GM23338 (cell line): ENCODE results near the gene HSD11B1. TPM values are rescaled to one million over a fixed set of nuclear protein-coding genes. Genes with fewer than 3 reads are reported as not detected.

Experiments used
- ATAC-seq: fragments of 200-7000 bp; cut with Tn5 transposase; 3 replicates; pipeline ENCODE4 v1.9.1; 2020
- DNase-seq: peaks from one replicate; pipeline ENCODE4 v3.0.0-alpha.2; 2015; ENCODE audit warnings: low spot score
- H2AFZ ChIP-seq: fragments of 200-600 bp; sonication (generic); 2 replicates; pipeline ENCODE4 v1.8.0; 2016; ENCODE audit warnings: antibody characterized with exemption, mild to moderate bottlenecking, moderate library complexity
- H3F3A ChIP-seq: fragments of 200-600 bp; sonication (generic); replicated peaks from 2 replicates; pipeline ENCODE4 v1.8.0; 2017; ENCODE audit warnings: antibody characterized with exemption, mixed run types, low read depth
- H3K27ac ChIP-seq: fragments of 200-600 bp; sonication (generic); 2 replicates; pipeline ENCODE4 v1.6.1; 2016; ENCODE audit warnings: low read depth
- H3K27me3 ChIP-seq: fragments of 200-600 bp; sonication (generic); 2 replicates; pipeline ENCODE4 v1.8.0; 2016; ENCODE audit warnings: mild to moderate bottlenecking, mixed run types, moderate library complexity; ENCODE audit not compliant: insufficient read depth
- H3K36me3 ChIP-seq: fragments of 200-600 bp; sonication (generic); 2 replicates; pipeline ENCODE4 v1.8.0; 2016; ENCODE audit warnings: mild to moderate bottlenecking; ENCODE audit not compliant: insufficient read depth
- H3K4me1 ChIP-seq: fragments of 200-600 bp; sonication (generic); 2 replicates; pipeline ENCODE4 v1.8.0; 2016; ENCODE audit warnings: mild to moderate bottlenecking, moderate library complexity; ENCODE audit not compliant: insufficient read depth
- H3K4me2 ChIP-seq: fragments of 200-600 bp; sonication (generic); 2 replicates; pipeline ENCODE4 v1.7.1; 2017; ENCODE audit warnings: mixed run types
- H3K4me3 ChIP-seq: fragments of 200-600 bp; sonication (generic); 2 replicates; pipeline ENCODE4 v1.6.1; 2016; ENCODE audit warnings: mixed run types
- H3K79me2 ChIP-seq: fragments of 200-600 bp; sonication (generic); replicated peaks from 2 replicates; pipeline ENCODE4 v1.8.0; 2017; ENCODE audit warnings: mild to moderate bottlenecking; ENCODE audit not compliant: insufficient read depth
- H3K9me2 ChIP-seq: fragments of 200-600 bp; sonication (generic); 2 replicates; pipeline ENCODE4 v1.8.0; 2017; ENCODE audit not compliant: insufficient read depth
- H4K20me1 ChIP-seq: fragments of 200-600 bp; sonication (generic); replicated peaks from 2 replicates; pipeline ENCODE4 v1.8.0; 2017; ENCODE audit warnings: mild to moderate bottlenecking; ENCODE audit not compliant: insufficient read depth
- H3K27ac Mint-ChIP-seq: 2 replicates; pipeline ENCODE4 v1.8.0; 2020; ENCODE audit warnings: inconsistent platforms, mild to moderate bottlenecking, moderate library complexity, mixed read lengths
- H3K27me3 Mint-ChIP-seq: 3 replicates; pipeline ENCODE4 v1.8.0; 2022; ENCODE audit warnings: low read depth, mild to moderate bottlenecking, moderate library complexity, mixed read lengths, inconsistent platforms; ENCODE audit not compliant: insufficient read depth, poor library complexity
- H3K36me3 Mint-ChIP-seq: 3 replicates; pipeline ENCODE4 v1.8.0; 2021; ENCODE audit warnings: low read depth, mild to moderate bottlenecking, inconsistent platforms, moderate library complexity, mixed read lengths
- H3K4me1 Mint-ChIP-seq: 3 replicates; pipeline ENCODE4 v1.8.0; 2020; ENCODE audit warnings: mild to moderate bottlenecking, inconsistent platforms, mixed read lengths
- H3K4me3 Mint-ChIP-seq: 3 replicates; pipeline ENCODE4 v1.8.0; 2021; ENCODE audit warnings: moderate library complexity, mild to moderate bottlenecking, inconsistent platforms, mixed read lengths
- H3K9me3 Mint-ChIP-seq: 3 replicates; pipeline ENCODE4 v1.8.0; 2020; ENCODE audit warnings: moderate library complexity, mild to moderate bottlenecking, inconsistent platforms, mixed read lengths
- CREB1 ChIP-seq: fragments of 250-450 bp; sonication (Bioruptor Pico); IDR thresholded peaks from 2 replicates; pipeline ENCODE4 v1.5.0; 2020; ENCODE audit warnings: low read depth, mild to moderate bottlenecking, moderate library complexity
- EZH2phosphoT487 ChIP-seq: fragments of 200-600 bp; sonication (generic); IDR thresholded peaks from one replicate; pipeline ENCODE4 v1.8.1; 2018; ENCODE audit warnings: antibody characterized with exemption; ENCODE audit not compliant: unreplicated experiment
- JUNB ChIP-seq: IDR thresholded peaks from one replicate; pipeline ENCODE4 v1.6.1; 2016; ENCODE audit warnings: antibody characterized with exemption; ENCODE audit not compliant: unreplicated experiment
- ZNF114 ChIP-seq: fragments of 250-450 bp; sonication (Bioruptor Pico); IDR thresholded peaks from 2 replicates; pipeline ENCODE4 v1.5.0; 2020; ENCODE audit warnings: mild to moderate bottlenecking, moderate library complexity
- ZNF331 ChIP-seq: fragments of 250-450 bp; sonication (Bioruptor Pico); IDR thresholded peaks from 2 replicates; pipeline ENCODE4 v1.5.0; 2020; ENCODE audit warnings: low read depth, mild to moderate bottlenecking, moderate library complexity
- polyA plus RNA-seq: library from polyadenylated mRNA; unstranded; fragments of >200 nt; fragmentation: Nextera tagmentation; extraction: Ambion mirVana; gene quantifications from 2 replicates; pipeline ENCODE4 v1.2.1, GENCODE V29; 2016
- total RNA-seq: library from RNA; depleted of rRNA; stranded (reverse); fragments of >200 nt; shearing (Covaris generic); gene quantifications from 2 replicates; pipeline ENCODE4 v1.2.3, GENCODE V29; 2014
- TF ChIP-seq, protein P1 (sequence below), 2 experiments: fragments of 200-600 bp in 1 of 2; sonication (generic) in 1 of 2; conservative IDR thresholded peaks; 2 replicates each; pipeline versions ENCODE4 v1.5.1 to v1.6.1; 2016 to 2017; ENCODE audit warnings: antibody characterized with exemption in 2 of 2, low read depth in 2 of 2, mild to moderate bottlenecking in 2 of 2, moderate library complexity in 1 of 2
- TF ChIP-seq, protein P2 (sequence below): IDR thresholded peaks from one replicate; pipeline ENCODE4 v1.6.1; 2018; ENCODE audit warnings: antibody characterized with exemption; ENCODE audit not compliant: unreplicated experiment
- TF ChIP-seq, protein P3 (sequence below): IDR thresholded peaks from 2 replicates; pipeline ENCODE4 v1.6.1; 2016; ENCODE audit warnings: antibody characterized with exemption

The HSD11B1 gene
- total and polyA plus RNA-seq, 2 experiments from 2014 or later, result not detected

DNA sequence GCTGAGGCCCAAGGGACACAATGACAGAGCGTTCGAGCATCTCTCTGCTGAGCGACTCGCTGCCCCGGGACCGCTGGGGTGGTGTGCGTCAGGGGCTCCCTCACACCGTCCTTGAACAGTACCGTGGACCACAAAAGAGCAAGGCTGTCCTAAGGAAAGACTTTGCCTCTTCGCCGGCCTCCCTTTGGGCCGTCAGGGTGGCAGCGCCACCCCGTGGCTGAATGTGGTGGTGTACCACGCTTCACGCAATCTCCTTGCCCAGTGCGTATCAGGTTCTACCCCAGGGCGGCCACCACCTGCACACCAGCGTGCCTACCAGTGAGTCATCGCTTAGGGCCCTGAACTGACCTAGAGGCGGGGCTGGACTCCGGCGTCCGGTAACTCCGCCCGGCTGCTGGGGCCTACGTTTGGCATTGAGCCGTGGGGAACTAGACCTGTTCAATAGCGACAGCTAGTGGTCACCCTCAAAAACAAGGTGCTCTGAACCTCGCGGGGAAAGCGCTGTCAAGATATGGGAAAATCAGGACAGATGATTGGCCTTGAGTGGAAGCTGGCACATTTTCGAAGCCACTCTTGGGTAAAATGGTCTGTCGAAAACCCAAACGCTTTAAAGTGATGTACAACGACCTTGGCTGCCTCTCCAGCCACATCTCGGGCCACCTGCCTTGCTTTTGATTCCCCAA is 43.1 kb downstream of the HSD11B1 start (continued):
- TF ChIP-seq, protein P1, sequence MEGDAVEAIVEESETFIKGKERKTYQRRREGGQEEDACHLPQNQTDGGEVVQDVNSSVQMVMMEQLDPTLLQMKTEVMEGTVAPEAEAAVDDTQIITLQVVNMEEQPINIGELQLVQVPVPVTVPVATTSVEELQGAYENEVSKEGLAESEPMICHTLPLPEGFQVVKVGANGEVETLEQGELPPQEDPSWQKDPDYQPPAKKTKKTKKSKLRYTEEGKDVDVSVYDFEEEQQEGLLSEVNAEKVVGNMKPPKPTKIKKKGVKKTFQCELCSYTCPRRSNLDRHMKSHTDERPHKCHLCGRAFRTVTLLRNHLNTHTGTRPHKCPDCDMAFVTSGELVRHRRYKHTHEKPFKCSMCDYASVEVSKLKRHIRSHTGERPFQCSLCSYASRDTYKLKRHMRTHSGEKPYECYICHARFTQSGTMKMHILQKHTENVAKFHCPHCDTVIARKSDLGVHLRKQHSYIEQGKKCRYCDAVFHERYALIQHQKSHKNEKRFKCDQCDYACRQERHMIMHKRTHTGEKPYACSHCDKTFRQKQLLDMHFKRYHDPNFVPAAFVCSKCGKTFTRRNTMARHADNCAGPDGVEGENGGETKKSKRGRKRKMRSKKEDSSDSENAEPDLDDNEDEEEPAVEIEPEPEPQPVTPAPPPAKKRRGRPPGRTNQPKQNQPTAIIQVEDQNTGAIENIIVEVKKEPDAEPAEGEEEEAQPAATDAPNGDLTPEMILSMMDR (conservative IDR thresholded peaks at IDR 0.05; ENCODE audit: low read depth in 2 of 2), result peak; percentile 70 to 87
- TF ChIP-seq ZNF114 (CRISPR knock-in tag) (no peak), JUNB (no peak)
- TF ChIP-seq, protein P2, sequence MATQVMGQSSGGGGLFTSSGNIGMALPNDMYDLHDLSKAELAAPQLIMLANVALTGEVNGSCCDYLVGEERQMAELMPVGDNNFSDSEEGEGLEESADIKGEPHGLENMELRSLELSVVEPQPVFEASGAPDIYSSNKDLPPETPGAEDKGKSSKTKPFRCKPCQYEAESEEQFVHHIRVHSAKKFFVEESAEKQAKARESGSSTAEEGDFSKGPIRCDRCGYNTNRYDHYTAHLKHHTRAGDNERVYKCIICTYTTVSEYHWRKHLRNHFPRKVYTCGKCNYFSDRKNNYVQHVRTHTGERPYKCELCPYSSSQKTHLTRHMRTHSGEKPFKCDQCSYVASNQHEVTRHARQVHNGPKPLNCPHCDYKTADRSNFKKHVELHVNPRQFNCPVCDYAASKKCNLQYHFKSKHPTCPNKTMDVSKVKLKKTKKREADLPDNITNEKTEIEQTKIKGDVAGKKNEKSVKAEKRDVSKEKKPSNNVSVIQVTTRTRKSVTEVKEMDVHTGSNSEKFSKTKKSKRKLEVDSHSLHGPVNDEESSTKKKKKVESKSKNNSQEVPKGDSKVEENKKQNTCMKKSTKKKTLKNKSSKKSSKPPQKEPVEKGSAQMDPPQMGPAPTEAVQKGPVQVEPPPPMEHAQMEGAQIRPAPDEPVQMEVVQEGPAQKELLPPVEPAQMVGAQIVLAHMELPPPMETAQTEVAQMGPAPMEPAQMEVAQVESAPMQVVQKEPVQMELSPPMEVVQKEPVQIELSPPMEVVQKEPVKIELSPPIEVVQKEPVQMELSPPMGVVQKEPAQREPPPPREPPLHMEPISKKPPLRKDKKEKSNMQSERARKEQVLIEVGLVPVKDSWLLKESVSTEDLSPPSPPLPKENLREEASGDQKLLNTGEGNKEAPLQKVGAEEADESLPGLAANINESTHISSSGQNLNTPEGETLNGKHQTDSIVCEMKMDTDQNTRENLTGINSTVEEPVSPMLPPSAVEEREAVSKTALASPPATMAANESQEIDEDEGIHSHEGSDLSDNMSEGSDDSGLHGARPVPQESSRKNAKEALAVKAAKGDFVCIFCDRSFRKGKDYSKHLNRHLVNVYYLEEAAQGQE, result no peak
- TF ChIP-seq, protein P3, sequence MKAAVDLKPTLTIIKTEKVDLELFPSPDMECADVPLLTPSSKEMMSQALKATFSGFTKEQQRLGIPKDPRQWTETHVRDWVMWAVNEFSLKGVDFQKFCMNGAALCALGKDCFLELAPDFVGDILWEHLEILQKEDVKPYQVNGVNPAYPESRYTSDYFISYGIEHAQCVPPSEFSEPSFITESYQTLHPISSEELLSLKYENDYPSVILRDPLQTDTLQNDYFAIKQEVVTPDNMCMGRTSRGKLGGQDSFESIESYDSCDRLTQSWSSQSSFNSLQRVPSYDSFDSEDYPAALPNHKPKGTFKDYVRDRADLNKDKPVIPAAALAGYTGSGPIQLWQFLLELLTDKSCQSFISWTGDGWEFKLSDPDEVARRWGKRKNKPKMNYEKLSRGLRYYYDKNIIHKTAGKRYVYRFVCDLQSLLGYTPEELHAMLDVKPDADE, result no peak

DNA sequence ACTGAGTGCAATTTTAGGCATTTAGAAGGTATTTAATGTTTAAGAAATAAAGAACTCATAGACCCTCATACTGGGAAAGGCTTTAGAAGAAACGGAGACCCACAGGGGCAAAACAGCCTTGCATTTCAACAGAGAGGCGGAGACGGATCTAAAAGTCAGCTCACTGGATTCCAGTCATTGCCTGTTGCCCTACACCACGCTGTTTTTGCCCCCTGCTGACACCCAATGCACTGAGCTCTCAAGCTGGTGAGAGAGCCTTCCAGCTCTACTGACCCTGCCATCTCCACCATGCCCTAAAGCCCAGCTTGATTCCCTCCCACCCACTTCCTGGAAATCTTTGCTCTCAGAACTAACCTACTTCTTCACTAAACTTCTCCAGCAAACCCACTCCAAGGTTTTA is 44.0 kb downstream of the HSD11B1 start:
- no peaks in the 10 kb centered on the region for H3K36me3 Mint-ChIP-seq
- 0 out of 2 replicates have a peak overlapping the region, but pooled peaks have one; percentile 13 for H3K4me2 ChIP-seq
- DNase-seq (peak; percentile 34), ATAC-seq (peak; percentile 11)
- H3K4me3 ChIP-seq, result no peak overlapping the region
- peaks cover 4% of the 10 kb centered on the region; the same call in 1 of the 2 replicates for H3K4me1 ChIP-seq
- no peak overlapping the region for H3K4me3 Mint-ChIP-seq
- H3K27ac Mint-ChIP-seq, result no peak overlapping the region
- no peak overlapping the region for H2AFZ ChIP-seq
- no peaks in the 10 kb centered on the region for H4K20me1 ChIP-seq
- H3F3A ChIP-seq, result no peaks in the 10 kb centered on the region
- peaks cover 1% of the 10 kb centered on the region for H3K27me3 Mint-ChIP-seq
- no peak overlapping the region for H3K27ac ChIP-seq
- no peaks in the 10 kb centered on the region for H3K9me2 ChIP-seq
- H3K79me2 ChIP-seq, result no peaks in the 10 kb centered on the region
- H3K27me3 ChIP-seq, result peaks cover 25% of the 10 kb centered on the region
- H3K36me3 ChIP-seq, result no peaks in the 10 kb centered on the region
- no peaks in the 10 kb centered on the region for H3K9me3 Mint-ChIP-seq
- peaks cover 10% of the 10 kb centered on the region for H3K4me1 Mint-ChIP-seq
- TF ChIP-seq, protein P3, result no peak
- no peak for TF ChIP-seq ZNF331
- TF ChIP-seq CREB1 (CRISPR knock-in tag), result no peak
- no peak for TF ChIP-seq ZNF114 (CRISPR knock-in tag)
- TF ChIP-seq, protein P1 (conservative IDR thresholded peaks at IDR 0.05; ENCODE audit: low read depth in 2 of 2), result no peak
- TF ChIP-seq EZH2phosphoT487, result no peak
- TF ChIP-seq, protein P2, result no peak
